HepG2 (cell line): ENCODE data around the gene AKTIP. TPM values are rescaled to one million over a fixed set of nuclear protein-coding genes. Genes with fewer than 3 reads are reported as not detected.
A peak's percentile ranks its signal among the peaks of the same experiment; 100 is the strongest.

Source experiments
- GABPA ChIP-seq, 2 experiments: IDR thresholded peaks; 2 replicates each; pipeline ENCODE4 v1.6.1; 2011 to 2016; ENCODE audit warnings: low read depth in 2 of 2, low read length in 1 of 2, missing biosample characterization in 1 of 2, missing genetic modification characterization in 1 of 2
- NR2F1 ChIP-seq, 2 experiments: fragments of 450-650 bp in 1 of 2; formaldehyde crosslinking in 1 of 2; IDR thresholded peaks; 2 replicates each; pipeline versions ENCODE4 v1.5.0 to v1.6.1; 2016 to 2020; ENCODE audit warnings: mild to moderate bottlenecking in 1 of 2, missing compliant biosample characterization in 1 of 2, missing genetic modification reagents in 1 of 2, moderate library complexity in 1 of 2
- PAX8 ChIP-seq: sonication (generic); formaldehyde crosslinking; IDR thresholded peaks from 2 replicates; pipeline ENCODE4 v1.8.0; 2022; ENCODE audit warnings: mild to moderate bottlenecking, missing genetic modification reagents, borderline replicate concordance
- RERE ChIP-seq: IDR thresholded peaks from 2 replicates; pipeline ENCODE4 v1.6.1; 2016; ENCODE audit warnings: low read depth, missing genetic modification reagents, missing compliant biosample characterization
- RORA ChIP-seq: sonication (generic); formaldehyde crosslinking; IDR thresholded peaks from 2 replicates; pipeline ENCODE4 v1.5.0; 2020; ENCODE audit warnings: mild to moderate bottlenecking, missing genetic modification reagents, moderate library complexity
- SAFB2 ChIP-seq: sonication (generic); formaldehyde crosslinking; IDR thresholded peaks from 2 replicates; pipeline ENCODE4 v1.5.1; 2020; ENCODE audit warnings: missing genetic modification reagents, low read depth, mild to moderate bottlenecking, borderline replicate concordance
- SIN3A ChIP-seq: IDR thresholded peaks from 2 replicates; pipeline ENCODE4 v1.6.1; 2011; ENCODE audit warnings: low read depth, mild to moderate bottlenecking, control low read depth, low read length, borderline replicate concordance
- SNAPC5 ChIP-seq: sonication (generic); formaldehyde crosslinking; IDR thresholded peaks from 2 replicates; pipeline ENCODE4 v1.8.1; 2023; ENCODE audit warnings: mild to moderate bottlenecking, missing genetic modification reagents, borderline replicate concordance
- TCF12 ChIP-seq, 2 experiments: fragments of 450-650 bp in 1 of 2; sonication (generic) in 1 of 2; formaldehyde crosslinking in 1 of 2; IDR thresholded peaks; 2 replicates each; pipeline versions ENCODE4 v1.6.1 to v1.8.0; 2017 to 2022; ENCODE audit warnings: antibody characterized with exemption in 1 of 2, mild to moderate bottlenecking in 1 of 2, missing genetic modification reagents in 1 of 2, moderate library complexity in 1 of 2
- ZBTB8A ChIP-seq: sonication (generic); formaldehyde crosslinking; IDR thresholded peaks from 2 replicates; pipeline ENCODE4 v1.4.0; 2020; ENCODE audit warnings: mild to moderate bottlenecking, low read depth, missing genetic modification reagents, borderline replicate concordance
- ZNF235 ChIP-seq: sonication (generic); formaldehyde crosslinking; IDR thresholded peaks from 2 replicates; pipeline ENCODE4 v1.8.1; 2023; ENCODE audit warnings: mild to moderate bottlenecking, missing genetic modification reagents, borderline replicate concordance
- ZNF446 ChIP-seq: sonication (generic); formaldehyde crosslinking; IDR thresholded peaks from 2 replicates; pipeline ENCODE4 v1.5.0; 2020; ENCODE audit warnings: mild to moderate bottlenecking, missing genetic modification reagents
- ZNF605 ChIP-seq: sonication (generic); formaldehyde crosslinking; IDR thresholded peaks from 2 replicates; pipeline ENCODE4 v1.8.0; 2022; ENCODE audit warnings: mild to moderate bottlenecking, missing genetic modification reagents
- polyA plus RNA-seq, 8 experiments: library from polyadenylated mRNA; depleted of rRNA in 3 of 8; stranded (reverse) in 7 of 8; unstranded in 1 of 8; fragments of >200 nt; fragmentation: Illumina TruSeq in 4 of 8; extraction: Trizol in 4 of 8; gene quantifications; 2 replicates each; pipeline versions ENCODE4 v1.2.1 to v1.2.3, GENCODE V29; 2011 to 2016; ENCODE audit warnings: low read depth in 4 of 8, missing spikeins in 1 of 8, mixed read lengths in 1 of 8; ENCODE audit not compliant: insufficient read depth in 1 of 8
- total RNA-seq, 5 experiments: library from RNA; depleted of rRNA; stranded (reverse); fragments of >200 nt; fragmentation: Illumina TruSeq; extraction: Trizol; gene quantifications; 2 replicates each; pipeline ENCODE4 v1.2.3, GENCODE V29; 2016; ENCODE audit warnings: low read depth in 1 of 5
- TF ChIP-seq, protein P1 (sequence below): sonication (generic); formaldehyde crosslinking; IDR thresholded peaks from 2 replicates; pipeline ENCODE4 v1.8.0; 2023; ENCODE audit warnings: mild to moderate bottlenecking, missing genetic modification reagents

AKTIP gene
- total and polyA plus RNA-seq, 2 of the 13 experiments (the other 11 are each of a cell fraction or from before 2014, with no cell fraction given) = 28.8 to 49.0 TPM

GRCh38 chr16:53502331-53503269 is at the start of gene AKTIP (continued):
- peak; percentile 61; the same call in 1 of the 2 replicates for TF ChIP-seq ZBTB8A (CRISPR knock-in tag)
- TF ChIP-seq PAX8 = peak; percentile 68; the same call in 1 of the 2 replicates
- TF ChIP-seq SAFB2 (CRISPR knock-in tag) = peak; percentile 34; the same call in 1 of the 2 replicates
- TF ChIP-seq TCF12 (IDR thresholded peaks at IDR 0.05) = no peak
- TF ChIP-seq TCF12 (CRISPR knock-in tag; IDR thresholded peaks at IDR 0.05) = peak; percentile 76; the same call in 1 of the 2 replicates
- no peak; a peak in 1 of 4 replicates for TF ChIP-seq NR2F1 (CRISPR knock-in tag; IDR thresholded peaks at IDR 0.05)
- TF ChIP-seq ZNF235 (CRISPR knock-in tag) = peak; percentile 29; the same call in 1 of the 2 replicates
- TF ChIP-seq SNAPC5 (CRISPR knock-in tag) = peak; percentile 87
- no peak for TF ChIP-seq RERE (CRISPR knock-in tag)
- TF ChIP-seq, protein P1, sequence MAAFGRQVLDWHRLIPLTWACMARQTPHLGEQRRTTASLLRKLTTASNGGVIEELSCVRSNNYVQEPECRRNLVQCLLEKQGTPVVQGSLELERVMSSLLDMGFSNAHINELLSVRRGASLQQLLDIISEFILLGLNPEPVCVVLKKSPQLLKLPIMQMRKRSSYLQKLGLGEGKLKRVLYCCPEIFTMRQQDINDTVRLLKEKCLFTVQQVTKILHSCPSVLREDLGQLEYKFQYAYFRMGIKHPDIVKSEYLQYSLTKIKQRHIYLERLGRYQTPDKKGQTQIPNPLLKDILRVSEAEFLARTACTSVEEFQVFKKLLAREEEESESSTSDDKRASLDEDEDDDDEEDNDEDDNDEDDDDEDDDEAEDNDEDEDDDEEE (CRISPR knock-in tag) = peak; percentile 64; the same call in 1 of the 2 replicates
- no peak for TF ChIP-seq RORA (CRISPR knock-in tag)
- peak; percentile 79 for TF ChIP-seq ZNF605 (CRISPR knock-in tag)
- peak; percentile 56; the same call in 1 of the 2 replicates for TF ChIP-seq SIN3A
- TF ChIP-seq ZNF446 (CRISPR knock-in tag) = peak; percentile 78; the same call in 1 of the 2 replicates
- TF ChIP-seq GABPA (IDR thresholded peaks at IDR 0.05; ENCODE audit: low read depth, low read length) = peak; percentile 13; the same call in 1 of the 2 replicates
- no peak for TF ChIP-seq GABPA (CRISPR knock-in tag; IDR thresholded peaks at IDR 0.05; ENCODE audit: low read depth)
